Measurements from ENCODE around the gene GJD3.
A peak's percentile ranks its signal among the peaks of the same experiment; 100 is the strongest.
"Not testable (repeated sequence)": the region's sequence is repeated elsewhere in the genome, so short reads cannot be mapped to it uniquely, and the experiment has no call there.

The GJD3 gene

DNA sequence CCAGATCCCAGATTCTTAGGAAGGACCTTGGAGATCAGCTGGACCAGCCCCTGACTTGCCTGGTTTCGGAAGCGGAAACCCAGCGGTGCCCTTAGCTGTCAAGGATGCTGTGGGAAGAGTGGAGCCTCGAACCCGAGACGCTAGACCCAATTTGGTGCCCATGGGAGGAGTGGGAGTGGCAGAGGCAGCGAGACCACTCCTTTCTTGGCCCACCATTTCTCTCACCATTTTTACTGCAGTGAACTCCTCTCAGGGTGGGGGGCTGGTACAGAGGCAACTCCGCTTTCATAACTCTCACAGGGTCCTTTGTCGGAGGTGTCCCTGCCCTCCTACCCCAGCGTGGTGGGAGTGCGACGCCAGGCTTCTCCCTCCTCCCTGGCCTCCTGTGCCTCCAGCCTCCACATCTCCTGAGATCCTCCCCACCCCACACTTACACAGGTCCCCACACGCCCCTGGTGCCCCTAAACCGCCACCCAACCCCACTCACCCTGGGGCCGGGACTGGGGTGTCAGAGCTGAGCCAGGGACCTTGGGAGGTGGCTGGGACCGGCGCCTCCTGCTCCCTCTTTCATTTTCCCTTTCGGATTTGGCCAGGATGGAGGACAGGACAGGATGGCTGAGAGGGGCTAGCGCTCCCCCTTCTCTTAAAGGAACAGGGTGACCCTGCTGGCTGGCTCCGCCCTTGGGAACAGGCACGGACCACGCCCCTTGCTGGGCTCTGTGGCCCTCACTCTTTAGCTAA lies at the start of gene GJD3:
TSS of gene GJD3 (minus strand) at position 617 of the 741 bp plus-strand sequence. CDS start 922 bp downstream, outside the sequence.
- no peak for DNase-seq

GRCh38 chr17:40414312-40414711 lies 49.8 kb upstream of the GJD3 start:
- DNase-seq, result peak; percentile 34

GRCh38 chr17:40412880-40413279 lies 48.3 kb upstream of the GJD3 start:
- no peak for DNase-seq

DNA sequence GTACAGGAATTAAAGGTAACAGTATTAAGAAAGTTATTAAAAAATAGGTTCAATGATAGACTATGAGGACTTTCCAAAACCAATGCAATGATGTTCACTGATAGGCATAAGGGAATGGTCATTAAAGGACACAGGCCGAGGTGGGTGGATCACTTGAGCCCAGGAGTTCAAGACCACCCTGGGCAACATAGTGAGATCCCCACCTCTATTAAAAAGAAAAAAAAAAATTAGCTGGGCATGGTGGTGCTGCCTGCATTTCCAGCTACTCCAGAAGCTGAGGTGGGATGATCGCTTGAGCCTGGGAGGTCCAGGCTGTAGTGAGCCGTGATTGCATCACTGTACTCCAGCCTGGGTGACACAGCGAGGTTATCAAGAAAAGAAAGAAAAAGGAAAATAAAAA lies 47.3 kb upstream of the GJD3 start:
- no peak for DNase-seq

GRCh38 chr17:40410082-40410481 lies 45.5 kb upstream of the GJD3 start:
- DNase-seq, result no peak

- DNase-seq, result not testable (repeated sequence)
Observed at GRCh38 chr17:40409540-40409939, 45.0 kb upstream of the GJD3 start.

- no peak for DNase-seq
Observed at GRCh38 chr17:40407460-40407859, 42.9 kb upstream of the GJD3 start.

DNA sequence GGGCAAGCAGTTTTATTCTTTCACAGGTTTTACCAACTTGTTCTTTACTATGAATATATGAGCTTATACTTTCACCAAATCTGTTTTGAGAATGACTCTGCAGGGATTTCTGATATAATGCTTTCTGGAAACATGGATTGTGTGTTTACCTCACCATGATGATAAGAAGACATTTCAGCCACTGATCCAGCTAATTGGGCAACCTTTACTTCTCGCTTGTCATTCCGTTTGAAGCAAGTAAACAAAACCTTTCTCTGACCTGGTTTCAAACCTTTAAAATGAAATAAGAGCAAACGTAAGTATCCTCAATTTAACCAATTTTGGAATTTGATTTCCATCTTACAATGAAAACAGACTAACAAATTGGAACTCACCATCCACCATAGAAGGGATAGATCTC lies 39.5 kb upstream of the GJD3 start:
- DNase-seq, result no peak

GRCh38 chr17:40402668-40403067 lies 38.1 kb upstream of the GJD3 start:
- DNase-seq, result no peak

DNA sequence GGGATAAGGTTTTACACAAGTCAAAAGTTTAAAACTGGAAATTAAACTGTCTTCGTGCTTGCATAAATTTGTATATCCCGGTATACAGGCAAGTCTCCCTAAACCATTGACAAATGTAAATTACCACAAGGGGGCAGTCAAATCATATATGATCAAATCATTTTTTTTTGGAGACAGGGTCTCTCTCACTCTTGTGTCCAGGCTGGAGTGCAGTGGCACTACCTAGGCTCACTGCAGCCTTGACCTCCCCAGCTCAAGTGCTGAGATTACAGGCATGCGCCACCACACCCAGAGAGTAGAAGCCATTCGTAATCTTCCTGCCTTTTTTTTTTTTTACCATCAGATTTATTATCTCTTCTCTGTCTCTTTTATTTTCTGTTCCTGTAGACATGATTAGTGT lies 34.6 kb upstream of the GJD3 start:
- DNase-seq, result peak; percentile 73

DNA sequence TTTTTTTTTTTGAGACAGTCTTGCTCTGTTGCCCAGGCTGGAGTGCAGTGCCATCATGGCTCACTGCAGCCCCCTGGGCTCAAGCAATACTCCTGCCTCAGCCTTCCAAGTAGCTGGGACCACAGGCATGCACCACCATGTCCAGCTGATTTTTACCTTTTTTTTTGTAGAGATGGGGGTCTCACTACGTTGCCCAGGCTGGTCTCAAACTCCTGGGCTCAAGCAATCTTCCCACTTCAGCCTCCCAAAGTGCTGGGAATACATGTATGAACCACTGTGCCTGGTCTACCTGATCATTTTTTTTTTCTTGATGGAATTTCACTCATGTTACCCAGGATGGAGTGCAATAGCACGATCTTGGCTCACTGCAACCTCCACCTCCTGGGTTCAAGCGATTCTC lies 22.0 kb upstream of the GJD3 start:
- not testable (repeated sequence) for DNase-seq

- no peak for DNase-seq
Observed at GRCh38 chr17:40382251-40382650, 17.7 kb upstream of the GJD3 start.

- DNase-seq, result no peak
Observed at GRCh38 chr17:40378966-40379365, 14.4 kb upstream of the GJD3 start.

DNA sequence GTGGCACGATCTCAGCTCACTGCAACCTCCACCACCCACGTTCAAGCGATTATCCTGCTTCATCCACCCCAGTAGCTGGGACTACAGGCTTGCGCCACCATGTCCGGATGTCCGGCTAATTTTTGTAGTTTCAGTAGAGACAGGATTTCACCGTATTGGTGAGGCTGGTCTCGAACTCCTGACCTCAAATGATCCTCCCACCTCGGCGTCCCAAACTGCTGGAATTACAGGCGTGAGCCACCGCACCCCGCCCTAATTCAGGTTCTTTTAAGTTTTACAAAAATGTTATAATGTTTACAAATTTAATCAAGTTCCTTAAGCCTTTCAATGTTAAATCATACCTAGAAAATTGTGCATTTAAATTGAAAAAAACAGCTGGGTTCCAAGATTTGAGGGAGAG lies 13.3 kb upstream of the GJD3 start:
- no peak for DNase-seq

- not testable (repeated sequence) for DNase-seq
Observed at GRCh38 chr17:40376541-40376940, 12.0 kb upstream of the GJD3 start.

DNA sequence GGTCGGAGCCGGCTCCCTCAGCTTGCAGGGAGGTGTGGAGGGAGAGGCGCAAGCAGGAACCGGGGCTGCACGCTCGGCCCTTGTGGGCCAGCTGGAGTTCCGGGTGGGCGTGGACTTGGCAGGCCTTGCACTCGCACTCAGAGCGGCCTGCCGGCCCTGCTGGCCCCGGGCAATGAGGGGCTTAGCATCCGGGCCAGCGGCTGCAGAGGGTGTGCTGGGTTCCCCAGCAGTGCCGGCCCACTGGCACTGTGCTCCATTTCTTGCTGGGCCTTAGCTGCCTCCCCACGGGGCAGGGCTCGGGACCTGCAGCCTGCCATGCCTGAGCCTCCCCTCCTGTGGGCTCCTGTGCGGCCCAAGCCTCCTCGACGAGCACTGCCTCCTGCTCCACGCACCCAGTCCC lies 11.2 kb upstream of the GJD3 start:
- not testable (repeated sequence) for DNase-seq

GRCh38 chr17:40374821-40375498 lies 10.4 kb upstream of the GJD3 start:
- no peak for DNase-seq

GRCh38 chr17:40373999-40374398 lies 9.5 kb upstream of the GJD3 start:
- DNase-seq, result no peak

DNA sequence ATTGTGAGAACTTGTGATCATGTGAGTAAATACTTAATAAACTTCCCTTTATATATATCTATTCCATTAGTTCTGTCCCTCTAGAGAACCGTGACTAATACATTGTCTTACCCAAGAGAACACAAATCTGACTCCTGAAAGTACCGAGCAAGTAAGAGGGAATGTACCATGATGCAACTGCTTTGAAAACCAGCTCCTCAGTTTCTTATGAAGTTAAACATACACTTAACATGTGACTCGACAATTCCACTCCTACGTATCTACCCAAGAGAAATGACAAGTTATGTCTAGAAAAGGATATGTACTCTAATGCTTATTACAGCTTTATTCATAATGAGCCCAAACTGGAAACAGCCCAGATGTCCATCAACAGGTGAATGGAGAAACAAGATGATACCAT lies 8.8 kb upstream of the GJD3 start:
- no peak for DNase-seq

GRCh38 chr17:40372644-40373043 lies 8.1 kb upstream of the GJD3 start:
- not testable (repeated sequence) for DNase-seq

GRCh38 chr17:40372031-40372430 lies 7.5 kb upstream of the GJD3 start:
- DNase-seq, result no peak

DNA sequence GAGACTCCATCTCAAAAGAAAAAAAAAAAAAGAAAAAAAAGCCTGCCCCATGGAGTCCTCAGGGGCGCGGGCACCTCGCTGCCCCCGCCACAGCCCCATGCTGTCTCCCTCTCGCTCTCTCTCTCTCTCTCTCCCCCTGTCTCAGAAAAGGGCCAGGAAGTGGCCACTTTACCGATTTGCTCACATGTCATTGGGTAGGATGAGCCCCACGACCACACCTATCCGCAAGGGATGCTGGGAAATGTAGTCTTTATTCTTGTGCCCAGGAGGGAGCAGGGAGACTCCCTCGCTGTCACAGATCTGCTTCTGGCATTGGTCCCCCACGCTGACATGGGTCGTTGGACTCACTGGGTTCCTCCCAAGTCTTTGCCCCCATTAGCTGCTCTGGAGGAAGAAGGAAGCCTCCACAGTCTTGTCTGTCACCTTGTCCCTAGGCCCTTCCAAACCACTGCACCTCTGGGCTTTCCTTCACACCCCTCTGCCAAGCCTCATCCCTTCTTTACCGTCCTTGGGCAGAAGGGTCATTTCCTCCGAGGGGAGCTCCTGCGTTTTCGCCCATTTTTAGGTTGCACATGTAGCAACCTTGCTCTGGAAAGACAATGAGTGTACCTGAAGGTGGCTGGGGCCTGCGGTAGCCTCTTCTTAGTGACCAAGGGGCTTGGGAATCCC lies 6.9 kb upstream of the GJD3 start:
- peak; percentile 58 for DNase-seq

GRCh38 chr17:40369923-40370322 lies 5.4 kb upstream of the GJD3 start:
- DNase-seq, result no peak

DNA sequence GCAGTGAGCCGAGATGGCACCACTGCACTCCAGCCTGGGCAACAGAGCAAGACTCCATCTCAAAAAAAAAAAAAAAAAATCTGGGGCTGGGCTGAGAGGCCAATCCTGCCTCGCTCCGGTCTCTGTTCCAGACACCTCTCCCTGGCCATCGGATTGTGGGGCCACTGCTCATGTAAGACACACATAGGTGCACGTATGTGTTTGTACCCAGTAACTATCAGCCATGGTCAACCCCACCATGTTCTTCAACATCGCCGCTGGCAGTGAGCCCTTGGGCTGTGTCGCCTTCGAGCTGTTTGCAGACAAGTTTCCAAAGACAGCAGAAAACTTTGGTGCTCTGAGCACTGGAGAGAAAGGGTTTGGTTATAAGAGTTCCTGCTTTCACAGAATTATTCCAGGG lies 3.2 kb upstream of the GJD3 start:
- not testable (repeated sequence) for DNase-seq

Data from DMS53 (cell line).